ENCODE data around the gene ZNF783. TPM values are rescaled to one million over a fixed set of nuclear protein-coding genes. Genes with fewer than 3 reads are reported as not detected.
"Not testable (repeated sequence)": the region's sequence is repeated elsewhere in the genome, so short reads cannot be mapped to it uniquely, and the experiment has no call there.

The ZNF783 gene
- total RNA-seq, 1 experiment from 2014 or later, result 9.9 TPM

GRCh38 chr7:149332602-149333320, 70.8 kb downstream of the ZNF783 start:
- DNase-seq (ENCODE audit: low spot score); H3K27ac Mint-ChIP-seq; H3K36me3 Mint-ChIP-seq; H3K4me1 Mint-ChIP-seq; CTCF ChIA-PET; H3K4me3 Mint-ChIP-seq; POLR2A ChIA-PET; ATAC-seq: not testable (repeated sequence)
- H3K9me3 Mint-ChIP-seq, result peaks cover 35% of the 10 kb centered on the region
- H3K27me3 Mint-ChIP-seq (ENCODE audit: low read depth), result peaks cover 15% of the 10 kb centered on the region

GRCh38 chr7:149333321-149333717, 71.3 kb downstream of the ZNF783 start:
- DNase-seq (ENCODE audit: low spot score) (no peak), ATAC-seq (no peak)
- ChIA-PET POLR2A (no interaction called here), CTCF (interaction anchor here (0.6 to 0.9 kb wide), 2 partner anchors 15 to 173 kb away, joined by 3 to 4 read pairs; no protein-coding TSS in a partner anchor)
- H3K27ac Mint-ChIP-seq, result no peak overlapping the region
- peaks cover 15% of the 10 kb centered on the region for H3K27me3 Mint-ChIP-seq (ENCODE audit: low read depth)
- peaks cover 8% of the 10 kb centered on the region for H3K36me3 Mint-ChIP-seq
- no peak overlapping the region for H3K4me3 Mint-ChIP-seq
- H3K4me1 Mint-ChIP-seq, result 0 out of 2 replicates have a peak, but pooled peaks cover 3% of the 10 kb centered on the region
- no peak for TF ChIP-seq TP53 (CRISPR knock-in tag; IDR thresholded peaks at IDR 0.05)
- no peak for TF ChIP-seq CDX4 (CRISPR knock-in tag; IDR thresholded peaks at IDR 0.05; ENCODE audit: borderline replicate concordance)
- TF ChIP-seq ZNF232 (CRISPR knock-in tag; IDR thresholded peaks at IDR 0.05), result no peak
- TF ChIP-seq KAT7 (CRISPR knock-in tag; IDR thresholded peaks at IDR 0.05; ENCODE audit: borderline replicate concordance), result no peak
- TF ChIP-seq AR (CRISPR knock-in tag; IDR thresholded peaks at IDR 0.05), result no peak
- TF ChIP-seq GTF2I (CRISPR knock-in tag; conservative IDR thresholded peaks at IDR 0.05), result no peak
- TF ChIP-seq ELF4 (CRISPR knock-in tag; IDR thresholded peaks at IDR 0.05; ENCODE audit: low read depth), result no peak
- TF ChIP-seq PRRX2 (CRISPR knock-in tag; IDR thresholded peaks at IDR 0.05), result no peak
- TF ChIP-seq FOXK1 (CRISPR knock-in tag; IDR thresholded peaks at IDR 0.05), result no peak
- TF ChIP-seq ESRRA (CRISPR knock-in tag; IDR thresholded peaks at IDR 0.05; ENCODE audit: borderline replicate concordance), result no peak
- TF ChIP-seq E2F1 (CRISPR knock-in tag; IDR thresholded peaks at IDR 0.05), result no peak
- TF ChIP-seq SOX15 (CRISPR knock-in tag; IDR thresholded peaks at IDR 0.05), result no peak
- no peak for TF ChIP-seq JUN (CRISPR knock-in tag; IDR thresholded peaks at IDR 0.05)
- TF ChIP-seq SMAD3 (CRISPR knock-in tag; IDR thresholded peaks at IDR 0.05; ENCODE audit: borderline replicate concordance), result no peak
- H3K9me3 Mint-ChIP-seq, result peaks cover 39% of the 10 kb centered on the region

GRCh38 chr7:149334219-149334618, 72.2 kb downstream of the ZNF783 start:
- Mint-ChIP-seq H3K9me3 (peaks cover 40% of the 10 kb centered on the region), H3K27ac (no peak overlapping the region), H3K4me1 (0 out of 2 replicates have a peak, but pooled peaks cover 3% of the 10 kb centered on the region), H3K36me3 (peaks cover 8% of the 10 kb centered on the region), H3K27me3 (ENCODE audit: low read depth) (peaks cover 11% of the 10 kb centered on the region), H3K4me3 (no peak overlapping the region)
- ATAC-seq (no peak), DNase-seq (ENCODE audit: low spot score) (no peak)
- TF ChIP-seq ZNF263 (CRISPR knock-in tag; IDR thresholded peaks at IDR 0.05; ENCODE audit: low read depth) (no peak), EMX1 (CRISPR knock-in tag; IDR thresholded peaks at IDR 0.05) (no peak), NFE2L1 (CRISPR knock-in tag; IDR thresholded peaks at IDR 0.05) (no peak)
- POLR2A ChIA-PET, result interaction anchor here (0.6 kb wide), 1 partner anchor 22 kb away, joined by 3 read pairs; no protein-coding TSS in a partner anchor
- CTCF ChIA-PET, result interaction anchor here (0.6 to 0.9 kb wide), 2 partner anchors 16 to 172 kb away, joined by 3 to 4 read pairs; no protein-coding TSS in a partner anchor

Other genes starting within 250 kb of the ZNF783 start
- gene PDIA4, start 233.7 kb upstream of the ZNF783 start, total RNA-seq (2021), result 286 to 341 TPM (median 289 TPM) in 3 replicates
- gene ZNF786, start 171.5 kb upstream of the ZNF783 start, total RNA-seq (2021), result 11.4 to 13.0 TPM (median 11.8 TPM) in 3 replicates
- 3.8 to 5.8 TPM (median 4.9 TPM) in 3 replicates for gene ZNF425, start 135.9 kb upstream of the ZNF783 start, total RNA-seq (2021)
- gene ZNF398, start 114.7 kb upstream of the ZNF783 start, total RNA-seq (2021), result 57.8 to 63.2 TPM (median 58.9 TPM) in 3 replicates
- 34.8 to 39.3 TPM (median 38.5 TPM) in 3 replicates for gene ZNF282, start 66.7 kb upstream of the ZNF783 start, total RNA-seq (2021)
- gene ZNF212, start 22.5 kb upstream of the ZNF783 start, total RNA-seq (2021), result 19.7 to 23.0 TPM (median 21.7 TPM) in 3 replicates
- 12.0 to 13.6 TPM (median 12.6 TPM) in 3 replicates for gene ZNF777, start 198.9 kb downstream of the ZNF783 start, total RNA-seq (2021)
- 16.0 to 17.1 TPM (median 16.8 TPM) in 3 replicates for gene ZNF746, start 235.6 kb downstream of the ZNF783 start, total RNA-seq (2021)